ENCODE results near the gene PRUNE2.

DNA sequence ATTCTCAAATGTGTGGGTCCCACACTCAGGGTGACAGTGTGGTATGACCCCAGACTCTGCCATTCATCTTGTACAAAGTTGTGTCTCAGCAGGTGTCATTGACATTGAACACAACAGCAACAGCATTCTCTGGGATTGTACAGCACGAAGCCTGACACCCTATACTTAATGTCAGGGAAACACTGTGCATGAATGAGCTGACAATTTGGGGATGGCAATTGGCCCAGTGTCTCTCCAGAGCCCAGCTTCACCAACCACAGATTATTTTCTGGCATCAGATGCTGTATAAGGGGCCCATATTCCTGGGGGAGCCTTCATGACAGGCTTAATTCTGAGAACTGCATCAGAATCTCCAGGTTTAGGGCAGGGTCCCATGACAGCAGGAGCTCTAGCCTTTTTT is 303.7 kb downstream of the PRUNE2 start:
- TF ChIP-seq EZH2 (IDR thresholded peaks at IDR 0.05; ENCODE audit: borderline replicate concordance) (no peak), EZH2phosphoT487 (IDR thresholded peaks at IDR 0.05; ENCODE audit: low read depth, severe bottlenecking, unreplicated experiment) (no peak)
- TF ChIP-seq, protein P1, sequence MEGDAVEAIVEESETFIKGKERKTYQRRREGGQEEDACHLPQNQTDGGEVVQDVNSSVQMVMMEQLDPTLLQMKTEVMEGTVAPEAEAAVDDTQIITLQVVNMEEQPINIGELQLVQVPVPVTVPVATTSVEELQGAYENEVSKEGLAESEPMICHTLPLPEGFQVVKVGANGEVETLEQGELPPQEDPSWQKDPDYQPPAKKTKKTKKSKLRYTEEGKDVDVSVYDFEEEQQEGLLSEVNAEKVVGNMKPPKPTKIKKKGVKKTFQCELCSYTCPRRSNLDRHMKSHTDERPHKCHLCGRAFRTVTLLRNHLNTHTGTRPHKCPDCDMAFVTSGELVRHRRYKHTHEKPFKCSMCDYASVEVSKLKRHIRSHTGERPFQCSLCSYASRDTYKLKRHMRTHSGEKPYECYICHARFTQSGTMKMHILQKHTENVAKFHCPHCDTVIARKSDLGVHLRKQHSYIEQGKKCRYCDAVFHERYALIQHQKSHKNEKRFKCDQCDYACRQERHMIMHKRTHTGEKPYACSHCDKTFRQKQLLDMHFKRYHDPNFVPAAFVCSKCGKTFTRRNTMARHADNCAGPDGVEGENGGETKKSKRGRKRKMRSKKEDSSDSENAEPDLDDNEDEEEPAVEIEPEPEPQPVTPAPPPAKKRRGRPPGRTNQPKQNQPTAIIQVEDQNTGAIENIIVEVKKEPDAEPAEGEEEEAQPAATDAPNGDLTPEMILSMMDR (IDR thresholded peaks at IDR 0.05; ENCODE audit: poor library complexity): no peak

Measured in hepatocyte (in vitro differentiated cells).